ENCODE data around the gene CMTR2.
"Not testable (repeated sequence)": the region's sequence is repeated elsewhere in the genome, so short reads cannot be mapped to it uniquely, and the experiment has no call there.

CMTR2 gene, protein sequence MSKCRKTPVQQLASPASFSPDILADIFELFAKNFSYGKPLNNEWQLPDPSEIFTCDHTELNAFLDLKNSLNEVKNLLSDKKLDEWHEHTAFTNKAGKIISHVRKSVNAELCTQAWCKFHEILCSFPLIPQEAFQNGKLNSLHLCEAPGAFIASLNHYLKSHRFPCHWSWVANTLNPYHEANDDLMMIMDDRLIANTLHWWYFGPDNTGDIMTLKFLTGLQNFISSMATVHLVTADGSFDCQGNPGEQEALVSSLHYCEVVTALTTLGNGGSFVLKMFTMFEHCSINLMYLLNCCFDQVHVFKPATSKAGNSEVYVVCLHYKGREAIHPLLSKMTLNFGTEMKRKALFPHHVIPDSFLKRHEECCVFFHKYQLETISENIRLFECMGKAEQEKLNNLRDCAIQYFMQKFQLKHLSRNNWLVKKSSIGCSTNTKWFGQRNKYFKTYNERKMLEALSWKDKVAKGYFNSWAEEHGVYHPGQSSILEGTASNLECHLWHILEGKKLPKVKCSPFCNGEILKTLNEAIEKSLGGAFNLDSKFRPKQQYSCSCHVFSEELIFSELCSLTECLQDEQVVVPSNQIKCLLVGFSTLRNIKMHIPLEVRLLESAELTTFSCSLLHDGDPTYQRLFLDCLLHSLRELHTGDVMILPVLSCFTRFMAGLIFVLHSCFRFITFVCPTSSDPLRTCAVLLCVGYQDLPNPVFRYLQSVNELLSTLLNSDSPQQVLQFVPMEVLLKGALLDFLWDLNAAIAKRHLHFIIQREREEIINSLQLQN

DNA sequence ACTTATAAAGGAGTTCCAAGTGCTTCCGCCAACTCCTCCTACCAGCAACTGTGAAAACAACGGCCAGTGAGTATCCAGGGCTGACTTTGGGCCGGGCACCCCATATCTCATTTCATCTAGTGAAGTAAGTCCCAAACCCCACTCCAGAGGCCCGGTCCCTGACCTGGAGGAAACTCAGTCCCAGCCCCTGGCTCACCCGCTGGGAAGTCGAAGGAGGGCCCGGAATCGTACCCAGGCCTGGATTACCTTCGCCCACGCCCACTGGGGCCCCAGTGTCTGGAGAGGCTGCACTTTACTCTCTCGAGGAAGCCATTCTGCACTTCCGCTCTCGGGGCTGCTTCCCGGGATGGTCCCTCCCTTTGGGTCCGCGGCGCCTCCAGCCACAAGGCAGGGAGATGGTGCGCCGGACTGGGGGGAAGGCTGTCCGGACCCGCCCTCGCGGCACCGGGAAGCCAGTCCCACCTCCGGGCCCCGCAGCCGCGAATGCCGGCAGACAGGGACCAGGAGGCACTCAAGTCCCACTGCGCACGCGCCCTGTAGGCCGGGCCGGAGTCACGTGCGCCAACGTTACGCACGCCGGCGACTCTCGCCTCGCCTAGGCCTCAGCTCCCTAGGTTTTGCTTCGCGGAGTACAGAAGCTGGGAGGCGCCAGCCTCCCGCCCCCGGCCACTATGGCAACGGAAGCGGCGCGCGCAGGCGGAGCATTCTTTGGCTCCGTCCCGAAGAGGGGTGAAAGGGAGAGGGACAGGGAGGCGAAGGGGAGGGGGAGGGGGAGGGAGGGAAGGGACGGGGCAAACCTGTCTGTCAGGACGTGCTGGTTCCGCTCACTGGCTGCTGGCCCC lies at the start of gene CMTR2:
TSS of gene CMTR2 (minus strand) at position 513 of the 842 bp plus-strand sequence. CDS start 3,482 bp downstream, outside the sequence.
- H3K4me3 Mint-ChIP-seq, result peak within 1 kb of the TSS; percentile 82
- peaks cover 21% of the 10 kb centered on the region for H3K4me1 Mint-ChIP-seq
- CTCF ChIA-PET, result interaction anchor here (0.6 to 2.2 kb wide), 2 partner anchors 23 to 210 kb away, joined by 3 to 11 read pairs; no protein-coding TSS in a partner anchor
- peak; percentile 94 for DNase-seq
- no peaks in the 10 kb centered on the region for H3K9me3 Mint-ChIP-seq
- H3K27ac Mint-ChIP-seq, result peak within 1 kb of the TSS; percentile 89
- H3K36me3 Mint-ChIP-seq, result peaks cover 40% of the 10 kb centered on the region
- peaks cover 13% of the 10 kb centered on the region for H3K27me3 Mint-ChIP-seq

DNA sequence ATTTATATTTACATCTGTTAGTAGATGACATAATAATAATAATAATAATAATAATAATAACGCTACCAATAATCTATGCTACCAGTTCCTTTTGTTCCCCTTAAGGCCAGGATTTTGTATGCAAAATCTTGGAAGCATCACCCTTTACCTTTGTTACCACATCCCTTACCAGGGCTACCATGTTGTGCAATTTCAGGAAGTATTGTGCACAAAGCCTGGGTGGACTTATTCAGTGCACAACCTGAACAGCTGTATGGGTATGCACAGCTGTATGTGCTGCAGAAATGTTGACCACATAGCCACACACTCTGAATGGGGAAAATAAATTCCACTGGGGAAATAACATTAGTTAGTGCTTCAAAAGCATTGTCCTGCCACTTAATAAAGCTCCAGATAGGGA lies 49.4 kb upstream of the CMTR2 start:
- H3K27ac Mint-ChIP-seq, result no peak overlapping the region
- no peaks in the 10 kb centered on the region for H3K9me3 Mint-ChIP-seq
- no peak for DNase-seq
- CTCF ChIA-PET, result no interaction called here
- no peaks in the 10 kb centered on the region for H3K36me3 Mint-ChIP-seq
- H3K27me3 Mint-ChIP-seq, result peaks cover 7% of the 10 kb centered on the region
- H3K4me3 Mint-ChIP-seq, result no peak overlapping the region
- no peaks in the 10 kb centered on the region for H3K4me1 Mint-ChIP-seq

DNA sequence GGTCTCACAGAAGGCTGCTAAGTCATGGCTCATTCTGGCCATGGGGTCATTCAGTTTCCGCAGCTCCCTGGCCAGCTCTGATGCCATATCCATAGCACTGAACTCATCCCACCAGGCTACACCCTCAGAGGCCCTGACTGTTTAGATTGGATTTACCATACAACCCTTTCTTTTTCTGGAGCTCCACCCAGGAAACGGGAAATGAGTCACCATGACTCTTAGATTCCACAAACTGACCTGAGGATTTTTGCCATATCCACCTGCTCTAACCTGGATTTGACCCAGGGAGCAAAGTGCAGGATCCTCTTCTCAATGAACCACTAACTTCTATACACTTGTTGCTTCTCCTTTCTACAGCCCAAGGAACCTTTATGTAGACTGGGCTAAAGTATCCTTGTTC lies 49.0 kb upstream of the CMTR2 start:
- H3K27me3 Mint-ChIP-seq, result peaks cover 7% of the 10 kb centered on the region
- H3K36me3 Mint-ChIP-seq, result no peaks in the 10 kb centered on the region
- CTCF ChIA-PET, result no interaction called here
- no peaks in the 10 kb centered on the region for H3K4me1 Mint-ChIP-seq
- DNase-seq, result no peak
- no peak overlapping the region for H3K4me3 Mint-ChIP-seq
- H3K9me3 Mint-ChIP-seq, result no peaks in the 10 kb centered on the region
- no peak overlapping the region for H3K27ac Mint-ChIP-seq

DNA sequence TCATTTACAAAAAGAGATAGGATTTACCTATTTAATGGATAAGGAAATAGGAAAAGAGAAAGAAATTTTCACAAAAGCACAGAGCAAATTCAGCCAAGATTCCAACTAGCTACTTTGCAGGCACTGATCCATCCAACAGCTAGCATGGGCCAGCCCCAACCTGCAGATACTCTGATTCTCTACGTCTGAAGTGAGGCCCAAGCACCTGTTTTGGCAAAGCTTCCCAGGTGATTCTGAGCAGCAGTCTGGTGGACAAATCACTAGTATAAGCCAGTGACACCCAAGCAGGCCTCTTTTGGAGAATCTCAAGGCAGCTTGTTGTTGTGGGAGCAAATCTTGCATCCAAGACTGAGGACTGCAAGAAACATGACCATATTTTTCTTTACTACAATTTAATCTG lies 48.4 kb upstream of the CMTR2 start:
- CTCF ChIA-PET, result no interaction called here
- H3K4me1 Mint-ChIP-seq, result no peaks in the 10 kb centered on the region
- no peak overlapping the region for H3K4me3 Mint-ChIP-seq
- peaks cover 7% of the 10 kb centered on the region for H3K27me3 Mint-ChIP-seq
- no peaks in the 10 kb centered on the region for H3K9me3 Mint-ChIP-seq
- H3K27ac Mint-ChIP-seq, result no peak overlapping the region
- DNase-seq, result no peak
- H3K36me3 Mint-ChIP-seq, result no peaks in the 10 kb centered on the region

DNA sequence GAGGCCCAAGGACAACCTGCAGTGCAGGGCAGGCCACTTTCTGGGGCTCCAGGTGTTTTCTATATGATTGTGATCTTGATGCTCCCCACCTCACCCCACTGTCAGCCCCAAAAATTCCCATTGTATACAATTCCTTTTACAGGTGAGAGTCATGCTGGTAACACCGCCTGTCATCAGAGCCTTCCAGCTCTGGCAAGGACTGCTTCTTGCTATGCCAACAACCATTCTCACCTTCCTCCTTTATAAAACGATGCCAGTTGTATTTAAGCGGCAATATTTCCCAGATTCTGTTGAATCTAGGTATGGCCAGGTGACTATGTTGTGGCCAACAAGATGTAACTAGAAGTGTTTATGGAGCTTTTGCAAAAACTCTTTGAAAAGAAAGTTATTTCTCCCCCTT lies 38.9 kb upstream of the CMTR2 start:
- Mint-ChIP-seq H3K4me3 (no peak overlapping the region), H3K9me3 (no peaks in the 10 kb centered on the region), H3K4me1 (no peaks in the 10 kb centered on the region), H3K27ac (no peak overlapping the region), H3K36me3 (no peaks in the 10 kb centered on the region), H3K27me3 (no peaks in the 10 kb centered on the region)
- CTCF ChIA-PET, result interaction anchor here (0.6 kb wide), 1 partner anchor 19 kb away, joined by 3 read pairs; no protein-coding TSS in a partner anchor
- no peak for DNase-seq

DNA sequence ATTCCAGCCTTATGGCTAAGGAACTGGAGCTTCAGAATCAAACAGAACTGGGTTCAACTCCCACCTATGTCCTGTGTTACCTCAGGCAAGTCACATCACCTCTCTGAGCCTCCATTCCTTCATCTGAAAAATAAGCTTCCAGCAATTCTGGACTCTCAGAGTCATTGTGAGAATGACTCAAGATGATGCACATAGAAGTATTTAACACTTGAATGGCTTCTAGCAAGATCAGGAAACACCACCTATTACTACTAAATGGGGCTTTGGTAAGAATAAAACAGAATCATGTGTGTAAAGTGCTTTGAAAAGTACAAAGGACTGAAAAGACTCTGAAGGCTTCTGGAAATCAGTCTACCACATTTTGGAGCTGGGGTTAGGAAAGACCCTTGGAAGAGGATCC lies 38.5 kb upstream of the CMTR2 start:
- no peaks in the 10 kb centered on the region for H3K36me3 Mint-ChIP-seq
- H3K4me3 Mint-ChIP-seq, result no peak overlapping the region
- H3K27ac Mint-ChIP-seq, result no peak overlapping the region
- no peak for DNase-seq
- H3K9me3 Mint-ChIP-seq, result no peaks in the 10 kb centered on the region
- CTCF ChIA-PET, result interaction anchor here (0.6 to 1.4 kb wide), 2 partner anchors 17 to 18 kb away, joined by 3 to 7 read pairs; no protein-coding TSS in a partner anchor
- no peaks in the 10 kb centered on the region for H3K4me1 Mint-ChIP-seq
- no peaks in the 10 kb centered on the region for H3K27me3 Mint-ChIP-seq

DNA sequence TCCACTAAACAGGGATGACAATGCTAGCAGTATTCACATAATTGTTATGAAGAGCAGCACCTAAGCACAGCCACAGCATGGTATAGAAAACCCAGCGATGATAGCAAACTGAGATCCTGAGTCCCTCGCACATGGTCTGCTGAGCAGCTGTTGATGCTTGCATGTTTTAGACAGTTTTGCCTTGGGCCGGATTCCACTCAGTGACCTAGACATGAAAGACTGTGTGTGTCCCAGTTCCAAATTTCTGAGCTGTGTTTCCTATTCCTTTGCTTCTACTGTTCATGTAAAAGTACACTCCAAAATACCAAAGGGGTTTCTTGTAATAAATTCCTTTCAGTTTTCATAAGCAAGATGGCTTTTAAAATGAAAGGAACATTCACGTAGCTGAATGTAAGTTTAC lies 30.8 kb upstream of the CMTR2 start:
- H3K27ac Mint-ChIP-seq, result no peak overlapping the region
- H3K9me3 Mint-ChIP-seq, result no peaks in the 10 kb centered on the region
- no peaks in the 10 kb centered on the region for H3K27me3 Mint-ChIP-seq
- no peak overlapping the region for H3K4me3 Mint-ChIP-seq
- no peaks in the 10 kb centered on the region for H3K4me1 Mint-ChIP-seq
- DNase-seq, result no peak
- CTCF ChIA-PET, result interaction anchor here (1.8 kb wide), 1 partner anchor 8 kb away, joined by 6 read pairs; no protein-coding TSS in a partner anchor
- no peaks in the 10 kb centered on the region for H3K36me3 Mint-ChIP-seq

DNA sequence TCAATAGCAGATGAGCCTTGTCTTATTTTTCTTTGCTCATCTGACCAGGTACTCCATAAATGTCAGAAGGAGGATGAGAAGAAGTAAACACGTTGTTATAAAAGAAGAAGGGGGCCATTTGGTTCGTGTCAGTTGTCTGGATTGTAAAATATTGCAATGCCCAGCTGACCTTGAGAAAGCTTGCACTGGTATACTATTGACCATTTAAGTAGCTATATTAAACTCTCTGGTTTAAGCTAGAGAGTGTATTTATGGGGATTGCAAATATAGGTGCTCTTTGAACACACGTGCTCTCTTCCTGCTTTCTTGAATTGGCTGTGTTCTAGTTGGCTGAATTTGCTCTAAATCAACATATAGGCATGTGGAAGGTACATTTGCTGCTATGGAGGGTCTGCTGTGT lies 26.1 kb upstream of the CMTR2 start:
- CTCF ChIA-PET, result no interaction called here
- DNase-seq, result no peak
- H3K27ac Mint-ChIP-seq, result no peak overlapping the region
- no peaks in the 10 kb centered on the region for H3K4me1 Mint-ChIP-seq
- no peak overlapping the region for H3K4me3 Mint-ChIP-seq
- H3K27me3 Mint-ChIP-seq, result no peaks in the 10 kb centered on the region
- H3K9me3 Mint-ChIP-seq, result no peaks in the 10 kb centered on the region
- H3K36me3 Mint-ChIP-seq, result no peaks in the 10 kb centered on the region

DNA sequence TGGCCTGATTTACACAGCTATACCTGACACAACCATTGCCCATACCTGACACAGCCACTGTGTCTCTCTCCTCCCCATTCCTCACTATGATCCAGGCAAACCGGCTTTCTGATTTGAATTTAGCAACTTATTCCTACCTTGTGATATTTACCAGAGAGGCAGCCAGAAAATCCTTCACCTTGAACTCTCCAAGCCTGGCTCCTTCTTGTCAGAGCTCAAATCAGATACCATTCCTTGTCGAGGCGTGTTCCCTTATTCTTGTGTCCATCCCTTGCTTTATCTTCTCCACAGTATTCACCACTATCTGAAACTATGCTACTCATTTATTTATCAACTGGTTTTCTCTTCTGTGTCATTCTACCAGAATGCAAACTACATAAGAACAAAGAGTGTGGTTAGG lies 24.4 kb upstream of the CMTR2 start:
- H3K27me3 Mint-ChIP-seq, H3K4me1 Mint-ChIP-seq: not testable (repeated sequence)

DNA sequence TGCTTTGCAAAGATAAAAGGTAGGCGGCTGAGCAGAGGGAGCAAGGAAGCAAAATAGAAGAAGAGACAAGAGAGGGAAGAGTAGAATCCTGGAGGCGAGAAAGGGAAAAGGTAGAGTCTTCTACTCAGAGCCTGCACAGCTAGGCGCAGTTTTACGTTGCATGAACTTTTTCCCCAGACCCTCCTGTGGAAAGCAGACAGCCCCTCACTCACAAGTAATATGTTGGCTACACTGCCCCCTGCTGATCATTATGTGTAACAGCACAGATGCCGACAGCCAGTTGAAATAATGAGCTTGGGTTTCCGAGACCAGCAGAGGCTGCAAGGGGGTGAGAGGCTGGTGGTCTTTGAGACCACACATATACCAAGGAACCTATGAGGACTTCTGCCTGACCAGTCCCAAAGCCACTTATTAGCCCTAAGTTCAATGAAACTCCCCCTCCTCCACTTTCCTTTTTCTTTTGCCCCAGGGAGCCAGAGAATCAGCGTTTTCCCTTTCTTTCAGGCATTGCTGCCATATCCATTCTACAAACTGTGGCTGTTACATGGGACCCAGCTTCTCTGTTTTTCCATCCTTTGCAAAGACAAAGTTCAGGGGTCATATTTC lies 22.5 kb upstream of the CMTR2 start:
- CTCF ChIA-PET, result interaction anchor here (0.7 to 2.5 kb wide), 15 partner anchors 9 to 673 kb away, joined by 3 to 15 read pairs (median 4); partner anchors contain the start of gene CMTR2
- H3K27ac Mint-ChIP-seq, result no peak overlapping the region
- H3K36me3 Mint-ChIP-seq, result no peaks in the 10 kb centered on the region
- peaks cover 3% of the 10 kb centered on the region for H3K27me3 Mint-ChIP-seq
- no peak overlapping the region for H3K4me3 Mint-ChIP-seq
- no peaks in the 10 kb centered on the region for H3K4me1 Mint-ChIP-seq
- H3K9me3 Mint-ChIP-seq, result no peaks in the 10 kb centered on the region
- DNase-seq, result peak; percentile 43

More for the DNA sequence above, 24.4 kb upstream of the CMTR2 start:
- H3K36me3 Mint-ChIP-seq, H3K9me3 Mint-ChIP-seq, CTCF ChIA-PET, H3K27ac Mint-ChIP-seq, DNase-seq, H3K4me3 Mint-ChIP-seq: not testable (repeated sequence)

DNA sequence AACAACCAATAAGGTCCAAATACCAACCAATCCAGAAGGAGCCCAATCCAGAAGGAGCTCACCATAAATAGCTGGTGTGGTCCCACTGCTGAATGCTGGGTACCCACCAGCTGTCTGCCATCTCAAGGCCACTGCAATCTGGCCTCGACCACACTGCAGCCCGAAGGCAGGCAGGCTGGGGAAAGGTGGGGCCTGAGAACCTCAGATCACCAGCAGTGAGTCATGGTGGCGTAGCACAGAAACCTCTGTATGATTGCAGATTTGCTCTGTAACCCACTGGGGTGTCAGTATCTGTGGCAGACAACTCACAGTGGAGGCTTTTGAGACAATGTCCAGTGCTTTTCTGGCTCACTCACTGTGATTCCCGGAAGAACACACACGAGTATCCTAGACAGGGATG lies 14.7 kb upstream of the CMTR2 start:
- H3K27me3 Mint-ChIP-seq, result peaks cover 10% of the 10 kb centered on the region
- DNase-seq, result no peak
- peaks cover 4% of the 10 kb centered on the region for H3K9me3 Mint-ChIP-seq
- H3K36me3 Mint-ChIP-seq, result no peaks in the 10 kb centered on the region
- CTCF ChIA-PET, result no interaction called here
- no peak overlapping the region for H3K4me3 Mint-ChIP-seq
- H3K4me1 Mint-ChIP-seq, result no peaks in the 10 kb centered on the region
- H3K27ac Mint-ChIP-seq, result no peak overlapping the region

DNA sequence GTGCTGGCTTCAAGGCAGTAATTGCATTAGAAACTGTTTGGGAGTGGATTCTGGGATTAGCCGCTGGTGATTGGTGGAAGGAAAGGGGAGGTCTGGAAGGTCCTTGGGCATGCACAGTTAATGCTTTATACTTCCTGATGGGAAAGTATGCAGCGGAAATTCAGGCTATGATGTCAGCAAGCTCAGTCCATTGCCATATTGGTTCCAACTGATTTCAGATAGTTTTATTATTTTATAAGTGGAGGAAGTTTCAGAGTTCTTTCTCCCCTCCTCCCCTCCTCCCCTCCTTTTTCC lies 8.1 kb upstream of the CMTR2 start:
- H3K27me3 Mint-ChIP-seq, result peaks cover 19% of the 10 kb centered on the region
- H3K4me3 Mint-ChIP-seq, result no peak overlapping the region
- no peaks in the 10 kb centered on the region for H3K4me1 Mint-ChIP-seq
- no peaks in the 10 kb centered on the region for H3K9me3 Mint-ChIP-seq
- H3K27ac Mint-ChIP-seq, result no peak overlapping the region
- CTCF ChIA-PET, result no interaction called here
- H3K36me3 Mint-ChIP-seq, result no peaks in the 10 kb centered on the region
- DNase-seq, result no peak

DNA sequence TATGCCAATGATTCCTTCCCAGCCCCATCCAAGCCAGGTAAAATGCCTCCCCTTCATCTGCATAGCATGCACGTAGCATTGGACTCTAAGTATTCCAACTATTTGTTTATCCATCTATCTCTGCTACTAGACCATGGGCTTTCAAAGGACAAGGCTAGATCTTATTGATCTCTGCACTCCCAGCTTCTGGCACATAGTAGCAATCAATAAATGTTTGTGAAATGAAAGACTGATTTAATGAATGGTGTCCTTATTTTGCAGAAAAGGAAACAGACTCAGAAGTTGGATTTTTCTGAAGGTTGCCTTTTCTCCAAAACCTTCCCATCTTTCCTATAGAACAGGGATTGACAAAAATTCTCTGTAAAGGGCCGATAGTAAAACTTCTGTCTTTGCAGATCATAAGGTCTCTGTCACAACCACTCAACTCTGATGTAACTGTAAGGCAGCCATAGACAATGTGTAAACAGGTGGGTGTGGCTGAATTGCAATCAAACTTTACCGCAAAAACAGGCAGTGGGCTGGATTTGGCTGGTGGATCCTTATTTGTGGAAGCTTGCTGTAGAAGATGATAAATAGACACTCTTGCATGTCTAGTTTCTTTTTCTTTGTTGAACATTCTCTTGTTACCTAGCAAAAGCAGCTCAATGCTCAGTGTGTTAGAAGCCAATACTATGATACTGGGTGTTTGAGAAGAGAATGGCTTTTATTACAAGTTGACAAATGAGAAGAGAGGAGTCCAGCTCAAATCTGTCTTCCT lies 7.6 kb upstream of the CMTR2 start:
- DNase-seq, result no peak
- no peak overlapping the region for H3K4me3 Mint-ChIP-seq
- H3K4me1 Mint-ChIP-seq, result no peaks in the 10 kb centered on the region
- CTCF ChIA-PET, result no interaction called here
- H3K36me3 Mint-ChIP-seq, result no peaks in the 10 kb centered on the region
- H3K27ac Mint-ChIP-seq, result no peak overlapping the region
- no peaks in the 10 kb centered on the region for H3K9me3 Mint-ChIP-seq
- H3K27me3 Mint-ChIP-seq, result peaks cover 21% of the 10 kb centered on the region
